ENCODE data around the gene GRM7. TPM values are rescaled to one million over a fixed set of nuclear protein-coding genes. Genes with fewer than 3 reads are reported as not detected.

Gene GRM7
- under 1 TPM in 1 of 4 donors, not detected in 3; 0.09 TPM for total RNA-seq

- intact Hi-C loops (cut with DNase I) = no loop called here
- 0% methylated on average over 6 of the region's 62 CpGs; no CpG with 5 or more reads in 1 of the 2 donors for WGBS, 2 donors
- H3K27me3 ChIP-seq = peaks cover 0 to 60% (median 2%) of the 10 kb centered on the region in 4 donors
Measured at GRCh38 chr3:6860954-6861624, at the start of gene GRM7. Gene GRM7 (plus strand): TSS chr3:6861115.

DNA sequence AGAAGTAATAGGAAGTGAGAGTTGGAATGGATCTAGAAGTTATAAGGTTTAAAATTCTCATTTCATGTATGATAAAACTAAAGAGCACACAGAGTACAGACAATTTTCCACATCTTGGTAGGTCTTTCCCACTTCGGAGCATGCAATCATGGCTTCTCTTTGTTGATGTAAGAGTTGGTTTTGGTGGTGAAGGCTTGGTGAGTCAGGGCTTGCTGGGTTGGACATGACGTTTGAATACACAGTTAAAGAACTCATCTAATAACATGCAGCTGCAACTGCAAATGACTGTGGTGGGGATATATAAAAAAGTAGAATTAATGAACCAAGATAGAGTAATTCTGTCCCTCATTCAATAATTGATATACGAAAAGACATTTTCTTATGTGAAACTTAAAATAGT is 39.5 kb upstream of the GRM7 start:
- H3K9me3 ChIP-seq = no peaks in the 10 kb centered on the region
- no peaks in the 10 kb centered on the region for H3K36me3 ChIP-seq
- H3K27ac ChIP-seq = no peak overlapping the region
- no peaks in the 10 kb centered on the region for H3K4me1 ChIP-seq
- no peak overlapping the region for H3K4me3 ChIP-seq
- TF ChIP-seq CTCF (IDR thresholded peaks at IDR 0.05) = no peak
- no peak for TF ChIP-seq POLR2A (IDR thresholded peaks at IDR 0.05)
- intact Hi-C loops (cut with DNase I) = no loop called here
- no peaks in the 10 kb centered on the region for H3K27me3 ChIP-seq
- DNase-seq = no peak
- 77 to 88% methylated on average over 3 of the region's 3 CpGs for WGBS, 2 donors

More at GRCh38 chr3:6860954-6861624, at the start of gene GRM7:
- Histone ChIP-seq H3K4me1 (peaks cover 8 to 24% (median 8%) of the 10 kb centered on the region in 3 donors), H3K27ac (no peak within 1 kb of the TSS), H3K36me3 (no peaks in the 10 kb centered on the region), H3K4me3 (peak within 1 kb of the TSS; percentile 6 to 51 (median 22)), H3K9me3 (no peaks in the 10 kb centered on the region)
- DNase-seq = no peak
- TF ChIP-seq POLR2A (IDR thresholded peaks at IDR 0.05) (no peak), CTCF (IDR thresholded peaks at IDR 0.05) (no peak)

DNA sequence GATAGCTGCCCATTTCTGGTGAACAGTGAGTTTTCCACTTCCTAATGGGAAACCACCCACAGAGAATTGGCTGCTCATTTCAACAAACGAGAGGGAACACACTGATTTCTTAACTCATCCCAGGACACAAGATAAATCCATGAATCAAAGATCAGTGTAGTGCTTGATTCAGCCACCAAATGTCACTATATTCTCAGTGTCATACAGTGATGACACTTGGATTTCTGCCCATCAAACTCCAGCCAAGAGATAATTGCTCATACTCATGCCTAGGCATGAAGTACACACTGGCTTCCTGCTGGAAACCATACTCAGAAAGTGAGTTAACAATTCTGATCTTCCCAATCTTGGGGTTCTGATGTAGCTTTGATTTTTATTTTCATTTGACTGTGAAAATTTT is 35.4 kb upstream of the GRM7 start:
- no peaks in the 10 kb centered on the region for H3K27me3 ChIP-seq
- no peaks in the 10 kb centered on the region for H3K36me3 ChIP-seq
- WGBS, 2 donors = 7 to 14% methylated on average over 1 of the region's 1 CpG
- no peak for DNase-seq
- no peaks in the 10 kb centered on the region for H3K4me1 ChIP-seq
- H3K4me3 ChIP-seq = no peak overlapping the region
- H3K27ac ChIP-seq = no peak overlapping the region
- TF ChIP-seq CTCF (IDR thresholded peaks at IDR 0.05) (peak in 1 of 6 experiments; percentile 22), POLR2A (IDR thresholded peaks at IDR 0.05) (no peak)
- H3K9me3 ChIP-seq = no peaks in the 10 kb centered on the region
- intact Hi-C loops (cut with DNase I) = no loop called here

- WGBS, 2 donors = 72 to 80% methylated on average over 6 of the region's 6 CpGs
- H3K4me3 ChIP-seq = no peak overlapping the region
Measured at GRCh38 chr3:6827453-6827852, 33.5 kb upstream of the GRM7 start.

More at GRCh38 chr3:6827453-6827852, 33.5 kb upstream of the GRM7 start:
- intact Hi-C loops (cut with DNase I) = no loop called here
- TF ChIP-seq POLR2A (IDR thresholded peaks at IDR 0.05) = no peak
- TF ChIP-seq CTCF (IDR thresholded peaks at IDR 0.05) = no peak
- no peaks in the 10 kb centered on the region for H3K27me3 ChIP-seq
- no peaks in the 10 kb centered on the region for H3K9me3 ChIP-seq
- H3K27ac ChIP-seq = no peak overlapping the region
- DNase-seq = no peak
- no peaks in the 10 kb centered on the region for H3K4me1 ChIP-seq
- H3K36me3 ChIP-seq = no peaks in the 10 kb centered on the region
